H9 (cell line): Measurements from ENCODE around the gene SUMO1. TPM values are rescaled to one million over a fixed set of nuclear protein-coding genes. Genes with fewer than 3 reads are reported as not detected.

ENCODE experiments used
- DNase-seq: peaks from one replicate; pipeline ENCODE4 v3.0.0-alpha.2; 2017
- H2AFZ ChIP-seq: one replicate; pipeline ENCODE4 v1.6.1; 2013; ENCODE audit warnings: mild to moderate bottlenecking, low read length, control low read depth, moderate library complexity
- H2AK5ac ChIP-seq: 2 replicates; pipeline ENCODE4 v1.6.1; 2013; ENCODE audit warnings: low read length, control low read depth, mixed read lengths; ENCODE audit not compliant: insufficient read length
- H2BK120ac ChIP-seq: one replicate; pipeline ENCODE4 v1.6.1; 2013; ENCODE audit warnings: low read depth, mild to moderate bottlenecking, low read length, control low read depth, inconsistent platforms; ENCODE audit not compliant: poor library complexity, severe bottlenecking
- H2BK12ac ChIP-seq: 2 replicates; pipeline ENCODE4 v1.6.1; 2013; ENCODE audit warnings: low read length, control low read depth, mixed read lengths, low read depth; ENCODE audit not compliant: insufficient read length
- H2BK15ac ChIP-seq: 2 replicates; pipeline ENCODE4 v1.6.1; 2013; ENCODE audit warnings: low read depth, low read length, control low read depth
- H2BK20ac ChIP-seq: one replicate; pipeline ENCODE4 v1.6.1; 2013; ENCODE audit warnings: low read depth, mild to moderate bottlenecking, low read length, control low read depth, inconsistent platforms; ENCODE audit not compliant: poor library complexity, severe bottlenecking
- H2BK5ac ChIP-seq: 2 replicates; pipeline ENCODE4 v1.6.1; 2013; ENCODE audit warnings: low read length, control low read depth, mixed read lengths; ENCODE audit not compliant: insufficient read length
- H3K14ac ChIP-seq: 2 replicates; pipeline ENCODE4 v1.6.1; 2013; ENCODE audit warnings: low read length, control low read depth; ENCODE audit not compliant: insufficient read depth
- H3K18ac ChIP-seq: 2 replicates; pipeline ENCODE4 v1.6.1; 2013; ENCODE audit warnings: low read depth, mild to moderate bottlenecking, mixed read lengths, low read length, control low read depth; ENCODE audit not compliant: insufficient read length
- H3K23ac ChIP-seq: 2 replicates; pipeline ENCODE4 v1.6.1; 2013; ENCODE audit warnings: low read length, control low read depth, mixed read lengths, low read depth; ENCODE audit not compliant: insufficient read length
- H3K23me2 ChIP-seq: 2 replicates; pipeline ENCODE4 v1.6.1; 2013; ENCODE audit warnings: low read depth, mild to moderate bottlenecking, mixed read lengths, low read length, control low read depth; ENCODE audit not compliant: insufficient read length, poor library complexity, severe bottlenecking
- H3K27ac ChIP-seq: 2 replicates; pipeline ENCODE4 v1.5.1; 2013; ENCODE audit warnings: low read length, control low read depth, mixed read lengths, low read depth; ENCODE audit not compliant: insufficient read length
- H3K27me3 ChIP-seq: 2 replicates; pipeline ENCODE4 v1.6.1; 2013; ENCODE audit warnings: low read length, control low read depth, inconsistent platforms; ENCODE audit not compliant: insufficient read depth
- H3K4ac ChIP-seq: 2 replicates; pipeline ENCODE4 v1.6.1; 2013; ENCODE audit warnings: low read depth, mild to moderate bottlenecking, control low read depth, inconsistent platforms, low read length, moderate library complexity
- H3K4me1 ChIP-seq: 2 replicates; pipeline ENCODE4 v1.6.1; 2013; ENCODE audit warnings: low read length, control low read depth, inconsistent platforms; ENCODE audit not compliant: insufficient read depth
- H3K4me2 ChIP-seq: 2 replicates; pipeline ENCODE4 v1.6.1; 2013; ENCODE audit warnings: low read length, control low read depth, mixed read lengths; ENCODE audit not compliant: insufficient read length, insufficient read depth
- H3K56ac ChIP-seq: 2 replicates; pipeline ENCODE4 v1.6.1; 2013; ENCODE audit warnings: low read depth, mild to moderate bottlenecking, mixed read lengths, low read length, control low read depth; ENCODE audit not compliant: insufficient read length
- H3K79me1 ChIP-seq: 2 replicates; pipeline ENCODE4 v1.6.1; 2013; ENCODE audit warnings: low read depth, mild to moderate bottlenecking, moderate library complexity, low read length, control low read depth, inconsistent platforms; ENCODE audit not compliant: insufficient read depth, poor library complexity, severe bottlenecking
- H3K79me2 ChIP-seq: 2 replicates; pipeline ENCODE4 v1.6.1; 2013; ENCODE audit warnings: low read length, control low read depth, inconsistent platforms; ENCODE audit not compliant: insufficient read depth
- H3K9ac ChIP-seq: 2 replicates; pipeline ENCODE4 v1.6.1; 2013; ENCODE audit warnings: low read length, control low read depth, mixed read lengths; ENCODE audit not compliant: insufficient read length; ENCODE audit errors: extremely low read depth
- H3K9me3 ChIP-seq: one replicate; pipeline ENCODE4 v1.6.1; 2013; ENCODE audit warnings: low read depth, low read length, inconsistent platforms; ENCODE audit not compliant: control insufficient read depth
- H3T11ph ChIP-seq: one replicate; pipeline ENCODE4 v1.6.1; 2013; ENCODE audit warnings: mild to moderate bottlenecking, low read length, control low read depth, inconsistent platforms
- H4K20me1 ChIP-seq: one replicate; pipeline ENCODE4 v1.6.1; 2013; ENCODE audit not compliant: control insufficient read depth, insufficient read length, insufficient read depth
- H4K5ac ChIP-seq: 2 replicates; pipeline ENCODE4 v1.6.1; 2013; ENCODE audit warnings: low read depth, mild to moderate bottlenecking, mixed read lengths, low read length, control low read depth; ENCODE audit not compliant: insufficient read length
- H4K8ac ChIP-seq: replicated peaks from 2 replicates; pipeline ENCODE4 v1.6.1; 2013; ENCODE audit warnings: low read length, control low read depth, mixed read lengths, low read depth; ENCODE audit not compliant: insufficient read length
- H4K91ac ChIP-seq: 2 replicates; pipeline ENCODE4 v1.6.1; 2013; ENCODE audit warnings: low read depth, mild to moderate bottlenecking, moderate library complexity, mixed read lengths, low read length, control low read depth; ENCODE audit not compliant: insufficient read length
- H3K27ac Mint-ChIP-seq, 3 experiments: 2 replicates in 2 of 3; 3 replicates in 1 of 3; pipeline ENCODE4 v1.8.0; 2020 to 2021; ENCODE audit warnings: mixed read lengths in 3 of 3, mild to moderate bottlenecking in 1 of 3, moderate library complexity in 1 of 3
- H3K27me3 Mint-ChIP-seq: 2 replicates; pipeline ENCODE4 v1.8.0; 2021; ENCODE audit warnings: low read depth, mild to moderate bottlenecking, moderate library complexity, mixed read lengths
- H3K36me3 Mint-ChIP-seq, 3 experiments: 2 replicates in 2 of 3; 3 replicates in 1 of 3; pipeline ENCODE4 v1.8.0; 2020 to 2021; ENCODE audit warnings: low read depth in 3 of 3, mixed read lengths in 3 of 3; ENCODE audit not compliant: insufficient read depth in 1 of 3
- H3K4me1 Mint-ChIP-seq, 2 experiments: 2 replicates each; pipeline ENCODE4 v1.8.0; 2020; ENCODE audit warnings: mixed read lengths in 2 of 2
- H3K4me3 Mint-ChIP-seq, 2 experiments: 2 replicates in 1 of 2; 3 replicates in 1 of 2; pipeline ENCODE4 v1.8.0; 2020 to 2021; ENCODE audit warnings: mild to moderate bottlenecking in 2 of 2, mixed read lengths in 2 of 2, moderate library complexity in 1 of 2
- H3K9me3 Mint-ChIP-seq, 2 experiments: 2 replicates in 1 of 2; 3 replicates in 1 of 2; pipeline ENCODE4 v1.8.0; 2020; ENCODE audit warnings: mild to moderate bottlenecking in 2 of 2, mixed read lengths in 2 of 2, moderate library complexity in 1 of 2
- WGBS: extraction: QIAGEN DNeasy Blood & Tissue Kit; methylation state at CpG from one replicate; pipeline ENCODE4 v1.1.7; 2013; ENCODE audit warnings: missing lambda C conversion rate, low lambda C conversion rate, mixed read lengths; ENCODE audit not compliant: insufficient read length; ENCODE audit errors: extremely low coverage; 5-methylcytosine and 5-hydroxymethylcytosine counted together
- total RNA-seq: library from RNA; stranded (reverse); gene quantifications from 2 replicates; pipeline ENCODE4 v1.2.1, GENCODE V29; 2021
- TF ChIP-seq, protein P1 (sequence below): fragments of 200-600 bp; sonication (generic); conservative IDR thresholded peaks from 3 replicates; pipeline ENCODE4 v1.8.0; 2021; ENCODE audit warnings: antibody characterized with exemption, mild to moderate bottlenecking

Gene SUMO1
- total RNA-seq, 1 experiment from 2014 or later = 206 TPM

- no peak for DNase-seq
- Histone ChIP-seq H4K20me1 (no peaks in the 10 kb centered on the region), H2AK5ac (no peak overlapping the region), H3K4me2 (no peak overlapping the region), H3K4me1 (no peaks in the 10 kb centered on the region), H3K27me3 (no peaks in the 10 kb centered on the region), H2BK120ac (no peak overlapping the region), H3K9me3 (no peaks in the 10 kb centered on the region), H4K8ac (no peak overlapping the region), H2BK12ac (no peak overlapping the region), H2BK5ac (no peak overlapping the region), H4K5ac (no peak overlapping the region), H3T11ph (no peak overlapping the region), H3K18ac (no peak overlapping the region), H4K91ac (no peak overlapping the region), H3K4ac (no peak overlapping the region), H2BK20ac (no peak overlapping the region), H3K14ac (no peak overlapping the region), H3K56ac (no peak overlapping the region), H3K23ac (no peak overlapping the region), H3K79me2 (no peaks in the 10 kb centered on the region), H3K79me1 (no peaks in the 10 kb centered on the region), H3K27ac (no peak overlapping the region), H3K23me2 (no peaks in the 10 kb centered on the region), H2BK15ac (no peak overlapping the region), H3K9ac (no peak overlapping the region), H2AFZ (no peak overlapping the region)
- H3K4me1 Mint-ChIP-seq = peaks cover 0 to 2% of the 10 kb centered on the region in 2 experiments; a peak in 2 of 4 replicates
- H3K27ac Mint-ChIP-seq = no peak overlapping the region
- no peaks in the 10 kb centered on the region for H3K9me3 Mint-ChIP-seq
- TF ChIP-seq, protein P1, sequence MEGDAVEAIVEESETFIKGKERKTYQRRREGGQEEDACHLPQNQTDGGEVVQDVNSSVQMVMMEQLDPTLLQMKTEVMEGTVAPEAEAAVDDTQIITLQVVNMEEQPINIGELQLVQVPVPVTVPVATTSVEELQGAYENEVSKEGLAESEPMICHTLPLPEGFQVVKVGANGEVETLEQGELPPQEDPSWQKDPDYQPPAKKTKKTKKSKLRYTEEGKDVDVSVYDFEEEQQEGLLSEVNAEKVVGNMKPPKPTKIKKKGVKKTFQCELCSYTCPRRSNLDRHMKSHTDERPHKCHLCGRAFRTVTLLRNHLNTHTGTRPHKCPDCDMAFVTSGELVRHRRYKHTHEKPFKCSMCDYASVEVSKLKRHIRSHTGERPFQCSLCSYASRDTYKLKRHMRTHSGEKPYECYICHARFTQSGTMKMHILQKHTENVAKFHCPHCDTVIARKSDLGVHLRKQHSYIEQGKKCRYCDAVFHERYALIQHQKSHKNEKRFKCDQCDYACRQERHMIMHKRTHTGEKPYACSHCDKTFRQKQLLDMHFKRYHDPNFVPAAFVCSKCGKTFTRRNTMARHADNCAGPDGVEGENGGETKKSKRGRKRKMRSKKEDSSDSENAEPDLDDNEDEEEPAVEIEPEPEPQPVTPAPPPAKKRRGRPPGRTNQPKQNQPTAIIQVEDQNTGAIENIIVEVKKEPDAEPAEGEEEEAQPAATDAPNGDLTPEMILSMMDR = peak; percentile 39; the same call in 2 of the 3 replicates
- H3K27me3 Mint-ChIP-seq = peaks cover 3% of the 10 kb centered on the region; the same call in 1 of the 2 replicates
- no CpG with 5 or more reads among the region's 5 CpGs for WGBS
- H3K36me3 Mint-ChIP-seq = no peaks in the 10 kb centered on the region
- H3K4me3 Mint-ChIP-seq = no peak overlapping the region
Observed at GRCh38 chr2:202158796-202159195, 79.6 kb downstream of the SUMO1 start.
